Measurements from ENCODE around the gene DAD1.
A peak's percentile ranks its signal among the peaks of the same experiment; 100 is the strongest.

Gene DAD1

DNA sequence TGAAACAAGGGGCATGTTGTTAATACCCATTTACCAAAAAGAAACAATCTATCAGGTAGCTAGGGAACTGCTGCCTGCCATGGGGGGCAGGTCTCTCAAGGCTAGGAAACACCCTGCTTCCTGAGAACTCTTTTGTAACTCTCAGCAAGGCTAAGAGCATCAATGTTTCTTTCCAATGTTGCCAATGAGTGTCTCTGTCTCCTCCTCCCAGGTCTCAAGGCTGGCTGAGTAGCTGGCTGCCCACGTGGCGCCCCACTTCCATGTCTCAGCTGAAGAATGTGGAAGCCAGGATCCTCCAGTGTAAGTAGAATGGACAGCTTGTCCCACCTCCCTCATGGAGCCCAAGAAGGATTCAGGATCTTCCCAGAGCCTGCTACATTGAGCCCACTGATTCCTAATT lies 12.4 kb upstream of the DAD1 start:
- DNase-seq (ENCODE audit: low spot score), result no peak
- no peak for TF ChIP-seq CTCF (IDR thresholded peaks at IDR 0.05; ENCODE audit: borderline replicate concordance, control extremely low read depth, extremely low read depth, insufficient read depth, missing control alignments)
- in situ Hi-C loops (cut with MboI; ENCODE audit: low sequenced_read_pairs, unreplicated experiment), result no loop called here

GRCh38 chr14:22600027-22600426 lies 11.0 kb upstream of the DAD1 start:
- in situ Hi-C loops (cut with MboI; ENCODE audit: low sequenced_read_pairs, unreplicated experiment), result no loop called here
- TF ChIP-seq CTCF (IDR thresholded peaks at IDR 0.05; ENCODE audit: borderline replicate concordance, control extremely low read depth, extremely low read depth, insufficient read depth, missing control alignments), result no peak
- DNase-seq (ENCODE audit: low spot score), result no peak

GRCh38 chr14:22599349-22599748 lies 10.3 kb upstream of the DAD1 start:
- in situ Hi-C loops (cut with MboI; ENCODE audit: low sequenced_read_pairs, unreplicated experiment), result no loop called here

DNA sequence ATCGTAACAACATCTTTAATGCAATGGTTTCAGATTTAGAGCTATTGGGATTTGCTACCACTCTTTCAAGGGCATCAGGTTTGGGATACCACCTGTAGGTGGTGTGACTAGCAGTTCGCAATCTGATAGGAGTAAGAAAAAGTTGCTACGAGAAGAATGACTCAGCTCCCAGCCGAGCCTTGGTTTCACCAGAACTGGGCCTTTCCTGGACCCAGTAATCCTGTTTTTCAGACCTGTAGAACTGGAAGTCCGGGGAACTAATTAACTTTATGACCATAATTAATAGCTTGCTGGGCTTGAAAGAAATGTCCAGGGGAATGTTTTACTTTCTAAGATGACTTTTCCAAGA lies 9.8 kb upstream of the DAD1 start:
- TF ChIP-seq CTCF (IDR thresholded peaks at IDR 0.05; ENCODE audit: borderline replicate concordance, control extremely low read depth, extremely low read depth, insufficient read depth, missing control alignments), result no peak
- in situ Hi-C loops (cut with MboI; ENCODE audit: low sequenced_read_pairs, unreplicated experiment), result no loop called here
- DNase-seq (ENCODE audit: low spot score), result peak; percentile 50

More at GRCh38 chr14:22599349-22599748, 10.3 kb upstream of the DAD1 start:
- TF ChIP-seq CTCF (IDR thresholded peaks at IDR 0.05; ENCODE audit: borderline replicate concordance, control extremely low read depth, extremely low read depth, insufficient read depth, missing control alignments), result no peak
- no peak for DNase-seq (ENCODE audit: low spot score)

DNA sequence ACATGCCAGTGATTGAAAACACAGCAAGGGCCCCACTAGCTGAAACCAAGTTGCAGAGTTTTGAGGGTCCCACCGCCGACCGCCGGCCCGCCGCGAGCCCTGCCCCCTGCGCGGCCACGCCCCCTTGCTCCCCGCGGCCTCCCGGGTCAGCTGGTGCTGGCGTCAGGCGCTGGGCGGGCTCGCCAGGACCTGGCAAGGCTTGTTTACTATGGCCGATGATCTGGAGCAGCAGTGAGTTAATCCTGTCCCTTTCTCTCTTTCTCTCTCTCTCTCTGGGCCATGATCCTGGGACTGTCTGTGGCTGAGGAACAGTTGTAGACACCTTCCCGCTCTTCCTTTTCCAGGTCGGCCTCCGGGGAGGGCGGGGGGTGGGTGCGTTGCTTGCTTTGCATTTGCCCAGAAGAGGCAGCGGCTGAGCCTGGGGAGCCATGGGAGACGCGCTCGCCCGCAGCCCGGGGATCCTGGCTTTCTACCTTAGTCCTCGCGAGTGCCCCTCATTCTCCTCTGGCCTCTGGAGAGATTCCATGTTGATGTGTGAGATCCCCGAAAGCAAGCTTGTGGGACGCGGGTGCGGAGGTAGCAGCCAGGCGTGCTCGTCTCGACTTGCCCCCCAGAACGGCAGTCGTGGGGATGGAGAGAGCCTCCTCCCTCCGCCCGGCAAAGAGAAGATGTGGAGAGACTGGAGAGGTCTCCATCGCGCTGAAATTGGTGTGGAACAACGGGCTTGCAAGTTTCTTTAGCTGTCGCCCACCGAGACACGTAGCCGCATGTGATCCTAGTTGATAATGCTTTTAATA lies 9.3 kb upstream of the DAD1 start, which contains the start of gene ABHD4:
ABHD4 (plus strand) TSS at position 202 of the 797 bp plus-strand sequence; CDS start at position 209, 7 bp downstream.
- in situ Hi-C loops (cut with MboI; ENCODE audit: low sequenced_read_pairs, unreplicated experiment), result no loop called here
- peak; percentile 89 for DNase-seq (ENCODE audit: low spot score)
- no peak for TF ChIP-seq CTCF (IDR thresholded peaks at IDR 0.05; ENCODE audit: borderline replicate concordance, control extremely low read depth, extremely low read depth, insufficient read depth, missing control alignments)

DNA sequence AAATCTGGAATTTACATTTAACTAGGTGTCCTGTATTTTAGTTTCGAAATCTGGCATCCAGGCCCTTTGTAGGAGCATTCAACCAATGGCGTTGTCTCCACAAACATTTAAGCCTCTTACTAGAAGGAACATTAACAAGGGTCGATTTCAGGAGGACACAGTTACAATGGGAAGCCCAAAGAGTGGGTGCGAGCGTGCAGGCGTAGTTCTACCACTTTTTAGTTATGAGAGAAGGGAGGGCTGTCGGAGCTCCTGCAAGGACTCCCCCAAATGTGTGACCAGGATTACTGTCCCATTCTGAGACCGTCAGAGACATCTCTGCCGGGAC lies 8.7 kb upstream of the DAD1 start:
- in situ Hi-C loops (cut with MboI; ENCODE audit: low sequenced_read_pairs, unreplicated experiment), result no loop called here
- no peak for DNase-seq (ENCODE audit: low spot score)
- TF ChIP-seq CTCF (IDR thresholded peaks at IDR 0.05; ENCODE audit: borderline replicate concordance, control extremely low read depth, extremely low read depth, insufficient read depth, missing control alignments), result no peak

Data from GM13976 (cell line).